GM19238 (cell line): Measurements from ENCODE around the gene NFE2L1.
"Not testable (repeated sequence)": the region's sequence is repeated elsewhere in the genome, so short reads cannot be mapped to it uniquely, and the experiment has no call there.

Experiments
- DNase-seq: peaks from one replicate; pipeline ENCODE4 v3.0.0; 2011; ENCODE audit warnings: low spot score; ENCODE audit not compliant: insufficient read length

NFE2L1 gene

GRCh38 chr17:48067808-48068207 lies 19.6 kb downstream of the NFE2L1 start:
- not testable (repeated sequence) for DNase-seq

- no peak for DNase-seq
Measured at GRCh38 chr17:48068491-48068961, 20.4 kb downstream of the NFE2L1 start.

GRCh38 chr17:48070195-48070594 lies 22.0 kb downstream of the NFE2L1 start:
- DNase-seq = no peak

GRCh38 chr17:48071654-48072053 lies 23.5 kb downstream of the NFE2L1 start:
- DNase-seq = no peak

- DNase-seq = not testable (repeated sequence)
Measured at GRCh38 chr17:48072811-48073210, 24.7 kb downstream of the NFE2L1 start.

GRCh38 chr17:48073566-48074094 lies 25.5 kb downstream of the NFE2L1 start:
- not testable (repeated sequence) for DNase-seq

- no peak for DNase-seq
Measured at GRCh38 chr17:48074322-48075081, 26.3 kb downstream of the NFE2L1 start.

GRCh38 chr17:48077152-48077551 lies 29.0 kb downstream of the NFE2L1 start:
- not testable (repeated sequence) for DNase-seq

- no peak for DNase-seq
Measured at GRCh38 chr17:48081858-48082257, 33.7 kb downstream of the NFE2L1 start.

- no peak for DNase-seq
Measured at GRCh38 chr17:48084932-48085331, 36.8 kb downstream of the NFE2L1 start.

- DNase-seq = no peak
Measured at GRCh38 chr17:48093341-48094045, 45.3 kb downstream of the NFE2L1 start.

GRCh38 chr17:48095611-48096010 lies 47.5 kb downstream of the NFE2L1 start:
- DNase-seq = no peak

- no peak for DNase-seq
Measured at GRCh38 chr17:48100160-48100559, 52.0 kb downstream of the NFE2L1 start.

GRCh38 chr17:48100591-48101011 lies 52.4 kb downstream of the NFE2L1 start:
- no peak for DNase-seq

- peak; percentile 82 for DNase-seq
Measured at GRCh38 chr17:48101012-48101720, 53.0 kb downstream of the NFE2L1 start, which contains the start of gene CBX1. Gene CBX1, minus strand, starts transcription at chr17:48101478. Its CDS starts 24,474 bp downstream, at chr17:48077004.

- no peak for DNase-seq
Measured at GRCh38 chr17:48102043-48102750, 54.0 kb downstream of the NFE2L1 start.

GRCh38 chr17:48102798-48103715 lies 54.9 kb downstream of the NFE2L1 start:
- DNase-seq = no peak

GRCh38 chr17:48104440-48104839 lies 56.3 kb downstream of the NFE2L1 start:
- DNase-seq = no peak

GRCh38 chr17:48106802-48107136 lies 58.6 kb downstream of the NFE2L1 start:
- DNase-seq = no peak
